IPS-NIHi11 (cell line): ENCODE data around the gene FIS1.
A peak's percentile ranks its signal among the peaks of the same experiment; 100 is the strongest.

ENCODE experiments used
- DNase-seq: peaks from one replicate; pipeline ENCODE4 v3.0.0; 2012; ENCODE audit warnings: mixed read lengths, low spot score

Gene FIS1

GRCh38 chr7:101233907-101234547 lies 10.9 kb downstream of the FIS1 start:
- DNase-seq, result no peak

GRCh38 chr7:101232141-101232850 lies 12.6 kb downstream of the FIS1 start:
- peak; percentile 88 for DNase-seq

- DNase-seq, result no peak
These were observed 13.2 kb downstream of the FIS1 start for GRCh38 chr7:101231644-101232043.

- DNase-seq, result no peak
These were observed 18.2 kb downstream of the FIS1 start for GRCh38 chr7:101226721-101227120.

- DNase-seq, result no peak
These were observed 19.2 kb downstream of the FIS1 start for GRCh38 chr7:101225650-101226049.

GRCh38 chr7:101223528-101223927 lies 21.4 kb downstream of the FIS1 start:
- peak; percentile 3 for DNase-seq

GRCh38 chr7:101222275-101222830 lies 22.5 kb downstream of the FIS1 start:
- DNase-seq, result peak; percentile 7

GRCh38 chr7:101220295-101220694 lies 24.6 kb downstream of the FIS1 start:
- no peak for DNase-seq

GRCh38 chr7:101218236-101219125 lies 26.4 kb downstream of the FIS1 start:
- no peak for DNase-seq

- peak; percentile 99 for DNase-seq
These were observed 27.3 kb downstream of the FIS1 start, which contains the start of the genes PLOD3 and ZNHIT1 for GRCh38 chr7:101217388-101218235. Gene PLOD3 (minus strand): TSS chr7:101217581. CDS start chr7:101217274, 307 bp downstream. Gene ZNHIT1 (plus strand): TSS chr7:101218165. CDS start chr7:101218196, 31 bp downstream.

- DNase-seq, result peak; percentile 58
These were observed 28.0 kb downstream of the FIS1 start for GRCh38 chr7:101216860-101217387.

- no peak for DNase-seq
These were observed 28.7 kb downstream of the FIS1 start for GRCh38 chr7:101216001-101216859.

GRCh38 chr7:101212014-101212413 lies 32.9 kb downstream of the FIS1 start:
- no peak for DNase-seq

GRCh38 chr7:101211501-101211900 lies 33.4 kb downstream of the FIS1 start:
- no peak for DNase-seq

GRCh38 chr7:101210143-101210542 lies 34.7 kb downstream of the FIS1 start:
- DNase-seq, result peak; percentile 4

- no peak for DNase-seq
These were observed 36.1 kb downstream of the FIS1 start for GRCh38 chr7:101208794-101209193.

GRCh38 chr7:101207459-101207858 lies 37.4 kb downstream of the FIS1 start:
- DNase-seq, result no peak

GRCh38 chr7:101206665-101207042 lies 38.2 kb downstream of the FIS1 start:
- no peak for DNase-seq

GRCh38 chr7:101205901-101206664 lies 38.8 kb downstream of the FIS1 start:
- no peak for DNase-seq
